Measurements from ENCODE around the gene EGR4.

Gene EGR4

DNA sequence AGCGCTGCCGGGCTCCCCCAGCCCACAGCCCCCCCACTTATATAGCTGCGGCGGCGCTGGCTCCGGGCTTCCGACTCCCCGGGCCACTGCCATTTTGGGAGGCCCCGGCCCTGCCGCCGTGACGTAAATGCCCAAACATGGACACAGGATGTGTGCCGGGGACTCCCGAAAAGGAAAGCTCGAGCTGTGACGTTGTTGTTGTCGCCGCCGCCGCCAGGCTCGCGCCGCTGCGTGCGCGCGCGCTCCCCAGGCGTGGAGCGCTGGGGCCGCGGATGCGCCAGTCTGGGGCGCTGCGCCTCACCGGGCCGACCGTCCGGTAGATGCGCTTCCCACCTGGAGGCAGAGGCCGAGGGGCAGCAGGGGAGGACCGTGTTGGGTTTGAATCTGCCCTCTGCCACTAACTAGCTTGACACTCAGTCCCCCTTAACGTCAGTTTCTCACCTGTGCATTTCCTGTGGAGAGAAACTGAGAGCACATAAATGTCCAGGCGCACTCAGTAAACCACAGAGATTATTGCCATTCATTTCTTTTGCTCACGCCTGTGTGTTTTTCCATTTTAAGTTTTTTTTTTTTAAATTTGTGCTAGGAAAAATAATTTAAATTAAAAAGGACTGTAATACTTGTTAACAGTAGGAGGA is at the start of gene EGR4:
TSS of gene EGR4 (minus strand) at position 15 of the 638 bp plus-strand sequence. CDS start 231 bp downstream, outside the sequence.
- peak; percentile 70 to 80 for DNase-seq (ENCODE audit: low read depth in 1 of 2, low spot score in 1 of 2)

DNA sequence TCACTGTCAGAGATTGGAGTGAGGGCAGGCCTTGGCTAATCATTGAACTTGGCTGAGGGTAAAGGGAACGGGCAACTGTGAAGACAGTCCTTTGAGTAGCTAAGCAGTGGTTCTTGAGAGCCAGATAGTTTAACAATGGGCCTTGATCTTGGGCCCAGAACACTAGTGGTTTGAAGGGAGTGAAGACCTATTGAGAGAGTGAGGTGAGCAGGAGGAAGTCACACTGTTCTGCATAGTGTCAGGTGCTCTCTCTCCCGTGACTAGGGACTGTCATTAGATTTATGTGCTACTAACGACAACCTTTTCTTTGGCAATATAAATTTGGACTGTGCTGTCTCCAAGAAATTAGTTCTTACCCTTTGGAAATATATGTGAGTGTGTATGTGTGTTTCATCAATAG is 47.7 kb upstream of the EGR4 start:
- no peak for DNase-seq (ENCODE audit: low read depth in 1 of 2, low spot score in 1 of 2)

DNA sequence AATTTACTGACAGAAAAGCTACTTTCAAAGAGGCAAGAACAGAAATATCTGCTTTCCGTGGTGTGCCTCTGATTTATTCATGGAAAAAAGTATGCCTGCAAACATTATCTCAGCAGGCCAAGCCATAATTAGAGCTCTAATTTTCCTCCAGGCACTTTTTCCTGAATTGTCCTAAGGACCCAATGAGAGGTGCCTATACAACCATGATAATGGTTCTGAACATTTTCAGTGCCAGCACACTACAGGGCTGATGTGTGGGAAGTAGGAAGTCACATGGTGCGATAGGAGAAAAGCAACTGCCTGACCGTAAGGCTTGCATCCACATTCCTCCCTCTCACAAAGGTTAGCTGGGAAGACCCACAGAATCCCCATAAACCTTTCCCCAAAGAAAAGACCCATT is 45.9 kb upstream of the EGR4 start:
- DNase-seq (ENCODE audit: low read depth in 1 of 2, low spot score in 1 of 2), result no peak

DNA sequence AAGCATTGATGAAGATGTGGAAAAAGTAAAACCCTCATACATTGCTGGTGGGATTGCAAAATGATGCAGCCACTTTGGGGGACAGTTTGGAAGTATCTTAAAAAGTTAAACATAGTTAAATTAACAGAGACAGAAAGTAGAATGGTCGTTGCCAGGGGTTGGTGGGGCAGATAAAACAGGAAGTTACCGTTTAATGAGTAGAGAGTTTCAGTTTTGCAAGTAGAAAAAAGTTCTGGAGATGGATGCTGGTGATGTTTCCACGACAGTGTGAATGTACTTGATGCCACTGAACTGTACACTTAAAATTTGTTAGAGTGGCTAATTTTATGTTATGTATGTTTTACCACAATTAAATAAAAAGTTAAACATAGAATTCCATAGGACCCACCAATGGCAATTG is 44.5 kb upstream of the EGR4 start:
- DNase-seq (ENCODE audit: low read depth in 1 of 2, low spot score in 1 of 2), result no peak

DNA sequence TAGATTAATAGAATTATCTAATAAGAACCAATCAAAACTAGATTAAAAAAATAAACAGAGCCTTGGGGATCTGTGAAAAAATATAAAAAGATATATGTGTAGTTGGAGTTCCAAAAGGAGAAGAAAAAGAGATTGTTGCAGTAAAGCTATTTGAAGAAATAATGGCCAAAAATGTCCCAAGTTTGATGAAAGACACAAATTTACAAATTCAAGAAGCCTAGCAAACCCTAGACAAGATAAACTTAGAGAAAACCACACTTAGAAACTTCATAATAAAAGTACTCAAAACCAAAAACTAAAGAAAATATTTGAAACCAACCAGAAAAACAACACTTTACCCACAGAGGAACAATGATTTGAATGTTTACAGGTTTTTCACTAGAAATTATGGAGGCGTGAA is 41.3 kb upstream of the EGR4 start:
- DNase-seq (ENCODE audit: low read depth in 1 of 2, low spot score in 1 of 2), result no peak

DNA sequence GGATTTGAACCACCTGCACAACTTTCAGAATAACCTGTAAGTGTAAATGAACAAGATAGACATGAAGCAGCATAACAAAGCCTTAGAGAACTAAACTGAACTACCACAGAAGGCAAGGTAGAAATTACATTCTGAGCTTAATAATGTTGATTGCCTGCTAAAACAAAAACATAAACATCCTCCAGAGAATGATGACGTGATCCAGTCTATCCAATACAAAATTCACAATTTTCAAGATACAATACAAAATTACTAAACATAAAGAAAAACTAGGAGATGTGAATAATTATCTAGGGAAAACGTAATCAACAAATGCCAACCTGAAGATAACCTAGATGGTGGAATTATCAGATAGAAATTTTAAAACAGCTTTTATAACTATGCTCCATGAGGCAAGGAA is 40.7 kb upstream of the EGR4 start:
- no peak for DNase-seq (ENCODE audit: low read depth in 1 of 2, low spot score in 1 of 2)

DNA sequence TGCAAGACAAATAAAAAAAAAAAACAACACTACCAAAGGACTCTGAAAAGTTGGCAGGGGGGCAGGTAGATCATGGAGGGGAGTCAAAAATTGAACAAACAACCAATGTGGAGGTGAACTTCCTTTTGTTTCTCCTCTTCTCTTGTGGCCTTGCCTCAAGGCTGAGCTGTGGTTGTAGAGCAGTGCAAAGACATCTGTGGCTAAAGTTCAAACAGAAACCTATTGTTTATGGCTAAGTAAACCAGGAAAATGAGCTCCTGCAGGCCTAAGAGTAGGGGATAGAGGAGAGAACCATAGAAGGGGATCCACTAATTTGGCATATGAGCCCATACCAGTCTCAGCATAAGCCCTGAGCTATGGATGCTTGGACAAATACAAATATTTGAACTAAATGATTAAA is 40.2 kb upstream of the EGR4 start:
- no peak for DNase-seq (ENCODE audit: low read depth in 1 of 2, low spot score in 1 of 2)

DNA sequence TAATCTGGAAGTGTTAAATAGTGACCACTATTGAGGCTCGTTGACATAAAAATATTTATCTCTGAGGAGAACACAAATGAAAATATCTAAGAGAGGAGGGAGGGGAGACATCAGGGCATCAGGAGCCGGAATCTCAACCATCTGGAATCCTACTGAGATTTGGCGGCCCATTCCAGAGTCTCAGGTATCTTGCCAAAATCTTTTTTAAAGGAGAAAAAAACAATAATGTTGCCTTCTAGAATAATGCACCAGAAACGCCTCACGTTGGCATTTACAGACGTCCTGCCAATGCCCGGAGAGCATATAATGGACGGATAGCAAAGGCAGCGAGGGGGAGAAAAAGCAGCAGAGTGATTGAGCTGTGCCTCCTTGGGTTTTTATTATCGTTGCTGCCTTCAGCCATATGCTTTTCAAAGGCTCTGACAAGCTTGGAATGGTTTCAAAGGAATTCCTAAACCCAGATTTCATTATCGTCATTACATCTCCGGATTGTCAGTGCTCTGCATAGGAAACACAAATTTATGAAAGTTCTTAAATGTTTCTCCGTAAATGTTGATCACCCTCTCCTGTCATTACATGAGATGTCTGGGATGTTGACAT is 30.9 kb upstream of the EGR4 start:
- DNase-seq (ENCODE audit: low read depth in 1 of 2, low spot score in 1 of 2), result no peak

DNA sequence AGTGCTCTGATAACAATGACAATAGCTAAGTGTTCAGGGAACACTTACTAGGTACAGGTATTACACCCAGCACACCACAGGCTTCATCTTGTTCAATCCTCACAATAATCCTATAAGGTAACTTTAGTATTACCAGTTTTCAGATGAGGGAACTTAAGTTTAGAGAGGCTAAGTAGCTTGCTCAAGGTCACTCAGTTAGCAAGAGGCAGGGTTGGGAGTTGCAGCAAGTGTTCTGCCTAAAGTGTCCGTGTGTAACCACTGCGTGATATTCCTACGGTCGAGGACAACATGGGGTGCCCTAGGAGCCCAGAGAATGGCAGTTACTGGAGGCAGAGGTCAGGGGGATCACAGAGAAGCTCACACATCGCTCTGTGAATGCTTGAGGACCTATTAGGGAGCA is 30.2 kb upstream of the EGR4 start:
- DNase-seq (ENCODE audit: low read depth in 1 of 2, low spot score in 1 of 2), result no peak

DNA sequence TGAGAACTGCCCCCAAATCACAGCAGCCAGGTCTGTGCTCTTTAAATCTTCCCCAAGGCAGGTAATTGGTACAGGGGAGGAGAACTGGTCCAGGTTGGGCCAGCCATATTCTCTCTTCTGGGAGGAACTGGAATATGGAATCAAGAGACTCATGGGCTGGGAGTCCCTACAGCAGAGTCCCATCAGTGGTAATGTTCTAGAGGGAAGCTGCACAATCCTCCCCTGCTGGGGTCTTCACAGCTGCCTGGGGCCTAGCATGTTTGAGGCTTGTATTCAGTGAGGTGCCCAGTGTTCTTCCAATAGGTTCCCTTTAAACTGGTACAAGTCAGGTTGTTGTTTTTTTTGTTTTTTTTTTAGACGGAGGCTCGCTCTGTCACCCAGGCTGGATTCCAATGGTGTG is 21.1 kb upstream of the EGR4 start:
- DNase-seq (ENCODE audit: low read depth in 1 of 2, low spot score in 1 of 2), result no peak

DNA sequence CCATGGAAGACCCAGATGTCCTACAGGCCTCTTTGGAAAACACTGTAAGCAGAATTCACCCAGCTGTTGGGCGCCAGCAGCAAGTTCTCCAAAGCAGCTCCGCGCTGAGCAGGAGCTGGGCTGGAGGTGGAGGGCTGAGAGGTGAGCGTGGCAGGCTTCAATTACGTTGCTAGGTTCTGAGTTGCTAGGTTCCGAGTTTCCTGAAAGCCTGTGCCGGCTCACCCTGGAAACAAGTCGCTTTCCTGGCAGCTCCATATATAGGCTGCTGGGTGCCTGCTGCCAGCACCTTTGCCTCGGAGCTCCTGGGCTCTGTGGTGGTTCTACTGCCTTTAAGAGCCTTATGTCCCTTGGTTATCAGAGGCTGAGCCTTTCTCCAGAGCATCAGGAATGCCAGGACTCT is 14.4 kb upstream of the EGR4 start:
- no peak for DNase-seq (ENCODE audit: low read depth in 1 of 2, low spot score in 1 of 2)

DNA sequence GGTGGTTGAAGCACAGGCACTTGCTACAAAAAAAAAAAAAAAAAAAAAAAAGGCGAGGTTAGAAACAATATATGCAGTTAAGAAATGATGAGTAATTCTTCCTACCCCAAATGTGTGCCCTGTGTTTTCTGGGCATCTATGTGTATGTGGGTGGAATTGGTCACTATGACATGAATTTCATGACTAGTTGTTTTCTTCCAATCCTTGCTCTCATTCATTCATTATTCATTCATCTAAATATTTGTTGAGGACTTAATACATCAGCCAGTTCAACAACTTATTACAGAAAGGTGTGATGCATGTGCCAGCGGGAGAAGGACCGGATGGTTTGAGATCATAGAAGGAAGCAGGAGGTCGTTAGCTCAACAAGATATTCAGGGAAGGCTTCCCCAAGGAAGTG is 8.3 kb upstream of the EGR4 start:
- DNase-seq (ENCODE audit: low read depth in 1 of 2, low spot score in 1 of 2), result no peak

DNA sequence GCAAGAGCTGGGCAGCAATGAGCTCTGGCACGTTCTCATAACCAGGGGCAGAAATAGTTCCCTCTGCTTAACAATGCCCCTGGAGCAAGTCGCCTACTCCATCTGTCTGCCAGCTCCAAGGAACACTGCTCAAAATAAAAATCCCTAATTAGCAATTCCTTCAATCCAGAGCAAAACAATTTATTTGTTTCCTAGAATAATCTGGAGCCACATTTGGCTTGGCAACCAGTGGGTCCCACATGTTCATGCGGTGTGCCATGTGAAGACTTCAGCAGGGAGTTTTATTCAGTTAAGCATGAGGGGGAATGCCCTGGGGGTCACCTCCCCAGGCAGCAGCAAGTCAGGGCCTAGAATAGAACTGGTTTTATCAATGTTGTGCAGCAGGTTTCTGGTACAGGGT is 7.6 kb upstream of the EGR4 start:
- no peak for DNase-seq (ENCODE audit: low read depth in 1 of 2, low spot score in 1 of 2)

DNA sequence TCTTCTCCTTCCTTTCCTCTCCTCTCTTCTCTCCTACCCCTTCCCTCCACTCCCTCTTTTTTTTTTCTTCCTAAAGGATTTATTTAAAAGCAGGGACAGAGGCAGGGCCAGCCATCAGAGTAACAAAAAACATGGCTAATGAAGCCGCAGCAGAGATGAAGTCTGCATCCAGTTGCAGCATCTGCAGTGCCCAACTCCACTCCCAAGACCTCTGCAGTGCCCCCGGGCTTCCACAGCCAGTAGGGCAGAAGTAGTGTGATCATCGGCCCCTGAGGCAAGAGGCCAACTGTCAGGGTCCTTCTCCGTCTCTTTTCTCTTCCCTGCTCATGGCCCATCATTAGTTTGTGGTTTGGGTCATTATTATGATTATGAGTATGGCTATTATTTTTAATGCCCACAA is 4.2 kb upstream of the EGR4 start:
- no peak for DNase-seq (ENCODE audit: low read depth in 1 of 2, low spot score in 1 of 2)

DNA sequence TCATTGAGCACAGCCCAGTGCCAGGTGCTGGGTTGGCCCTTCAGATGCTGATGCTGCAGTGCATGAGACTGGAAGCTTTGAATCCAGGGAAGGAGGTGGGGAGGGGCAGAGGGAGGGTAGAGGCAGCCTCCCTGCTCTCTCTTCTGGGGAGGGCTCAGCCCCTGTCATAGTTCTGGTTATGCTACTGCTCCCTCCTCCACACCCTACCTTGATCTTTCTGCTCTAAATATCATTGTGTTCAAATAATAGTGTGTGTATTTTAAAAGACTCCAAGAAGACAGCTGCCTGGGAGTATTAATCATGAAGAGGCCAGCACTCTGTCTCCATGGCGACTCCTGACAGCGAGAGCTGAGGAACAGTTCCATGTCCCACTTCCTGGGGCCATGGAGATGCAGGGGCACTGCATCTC is 3.8 kb upstream of the EGR4 start:
- DNase-seq (ENCODE audit: low read depth in 1 of 2, low spot score in 1 of 2), result no peak

DNA sequence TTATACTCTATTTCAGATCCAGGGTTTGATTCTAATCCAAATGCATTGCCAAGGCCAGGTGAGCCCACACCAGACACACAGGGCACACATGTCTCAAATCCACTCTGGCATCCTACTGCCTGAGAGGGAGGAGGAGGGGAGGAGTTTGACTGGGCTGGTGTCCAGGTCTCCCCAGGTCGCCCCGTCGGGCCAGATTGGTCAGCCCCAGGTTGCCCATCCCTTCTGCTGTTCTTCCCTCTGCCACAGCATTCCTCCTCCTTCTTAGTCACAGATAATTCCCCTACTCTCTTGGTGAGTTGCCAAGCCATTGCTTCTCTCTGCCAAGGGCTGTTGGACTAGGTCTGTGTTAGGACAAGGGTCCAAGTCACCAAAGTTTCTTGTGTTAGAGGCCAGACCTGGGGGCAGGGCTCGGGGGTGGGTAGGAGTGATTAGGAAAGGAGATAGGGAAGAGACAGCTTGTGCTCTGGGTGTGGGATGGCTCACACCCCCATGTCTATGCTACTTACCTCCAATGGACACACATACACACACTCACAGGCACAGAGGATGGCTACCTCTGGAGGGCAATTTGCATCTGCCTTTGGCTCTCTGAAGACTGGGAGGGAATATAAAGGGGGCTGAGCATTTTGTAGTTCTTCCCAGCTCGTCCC is 2.5 kb upstream of the EGR4 start:
- no peak for DNase-seq (ENCODE audit: low read depth in 1 of 2, low spot score in 1 of 2)

DNA sequence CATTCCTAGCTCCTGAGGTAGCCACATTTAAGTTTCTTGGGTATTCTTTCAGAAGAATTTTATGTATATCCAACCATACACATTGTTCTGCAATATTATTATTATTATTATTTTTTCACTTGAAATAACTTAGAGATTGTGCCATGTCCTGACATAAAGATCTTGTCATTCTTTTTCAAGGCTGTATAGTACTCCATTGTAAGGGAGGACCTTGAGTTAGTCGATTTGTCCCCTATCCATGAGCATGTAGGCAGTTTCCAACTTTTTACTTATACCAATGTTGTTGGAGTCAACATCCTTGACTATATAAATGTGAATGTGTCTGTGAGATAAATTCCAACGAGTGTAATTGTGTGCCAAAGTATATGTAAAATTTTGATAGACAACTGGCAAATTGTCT is 891 bp upstream of the EGR4 start:
- DNase-seq (ENCODE audit: low read depth in 1 of 2, low spot score in 1 of 2), result no peak

DNA sequence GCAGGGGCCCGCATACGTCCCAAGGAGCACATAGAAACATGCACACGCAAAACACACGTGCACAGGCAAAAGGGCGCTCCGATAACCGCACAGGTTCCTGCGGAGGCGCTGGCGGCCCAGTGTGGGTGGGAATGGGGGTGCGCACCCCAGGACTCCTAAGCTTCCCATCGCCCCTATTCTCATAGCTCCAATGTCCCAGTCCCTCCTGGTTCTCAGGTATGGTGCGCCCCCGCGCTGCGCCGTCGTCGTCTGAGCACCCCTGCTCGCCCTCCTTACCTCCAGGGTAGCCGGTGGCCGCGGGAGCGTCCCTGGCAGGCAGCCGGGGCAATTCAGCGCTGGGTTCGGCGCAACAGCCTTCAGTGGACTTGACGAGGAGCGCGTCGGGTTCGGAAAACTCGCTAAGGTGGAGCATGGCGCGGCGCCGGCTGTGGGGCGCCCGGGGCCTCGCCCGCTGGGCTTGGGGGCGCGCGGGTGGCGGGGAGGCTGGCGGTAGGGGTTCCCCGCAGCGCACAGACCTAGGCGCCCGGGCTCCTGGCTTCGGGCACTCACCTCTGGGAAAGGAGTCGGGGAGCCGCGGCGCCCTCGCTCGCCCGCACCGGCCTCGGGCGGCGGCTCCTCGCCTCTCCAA is 328 bp downstream of the EGR4 start:
- DNase-seq (ENCODE audit: low read depth in 1 of 2, low spot score in 1 of 2), result no peak

DNA sequence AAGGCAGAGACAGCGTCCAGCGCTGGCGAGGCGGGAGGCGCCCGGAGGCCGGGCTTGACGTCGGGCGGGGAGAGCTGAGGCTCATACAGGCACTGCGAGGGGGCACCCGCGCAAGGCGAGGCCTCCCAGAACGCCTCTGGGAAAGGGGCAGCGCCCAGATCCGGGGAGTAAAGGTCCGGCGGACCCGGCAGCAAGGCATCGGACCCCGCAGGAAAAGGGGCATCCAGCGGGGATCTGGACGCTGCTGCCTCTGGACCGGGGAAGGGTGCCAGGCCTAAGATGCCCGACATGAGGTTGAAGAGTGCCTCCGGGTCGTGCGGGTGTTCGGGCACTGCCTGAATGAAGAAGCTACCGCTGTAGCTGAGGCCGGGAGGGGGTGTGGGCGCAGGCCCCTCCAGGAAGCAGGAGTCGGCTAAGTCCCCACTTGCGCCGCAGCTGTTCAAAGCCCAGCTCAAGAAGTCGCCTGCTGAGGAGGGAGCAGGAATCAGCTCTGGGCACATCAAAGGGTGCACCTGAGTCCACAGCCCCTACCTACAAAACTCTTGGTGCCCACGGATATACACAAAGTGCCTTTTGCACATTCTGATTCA is 937 bp downstream of the EGR4 start:
- DNase-seq (ENCODE audit: low read depth in 1 of 2, low spot score in 1 of 2), result no peak

DNA sequence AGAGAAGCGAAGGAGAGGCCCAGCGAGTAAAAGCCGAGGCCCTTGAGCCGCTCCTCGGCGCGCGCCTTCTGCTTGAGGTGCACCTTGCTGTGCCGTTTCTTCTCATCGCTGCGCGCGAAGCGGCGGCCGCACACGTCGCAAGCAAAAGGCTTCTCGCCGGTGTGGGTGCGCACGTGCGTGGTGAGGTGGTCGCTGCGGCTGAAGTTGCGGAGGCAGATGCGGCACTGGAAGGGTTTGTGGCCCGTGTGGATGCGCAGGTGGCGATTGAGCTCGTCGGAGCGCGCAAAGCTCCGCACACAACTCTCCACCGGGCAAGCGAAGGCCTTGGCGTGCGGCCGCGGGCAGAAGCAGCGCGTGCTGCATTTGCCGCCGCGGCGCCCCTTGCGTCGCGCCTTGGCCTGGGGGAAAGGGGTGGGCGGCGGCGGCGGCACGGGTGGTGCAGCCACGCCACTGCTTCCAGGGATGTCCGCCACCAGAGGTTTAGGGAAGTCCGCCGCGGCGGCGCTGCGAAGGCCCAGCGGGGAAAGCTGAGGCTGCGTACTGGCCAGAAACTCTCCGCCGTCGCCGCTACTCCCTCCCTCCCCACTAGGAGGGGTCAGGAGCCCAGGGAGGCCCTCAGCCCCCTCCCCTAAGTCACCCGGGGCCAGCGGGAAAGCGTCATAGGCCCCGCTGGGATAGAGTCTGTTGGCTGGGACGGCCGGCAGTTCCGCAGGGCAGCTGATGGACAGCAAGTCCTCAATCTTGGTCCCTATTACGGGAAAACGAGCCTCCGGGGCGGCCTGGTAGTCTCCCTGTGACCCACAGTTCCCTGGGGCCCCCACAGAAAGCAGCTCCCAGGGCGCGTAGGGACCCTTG is 1.7 kb downstream of the EGR4 start:
- DNase-seq (ENCODE audit: low read depth in 1 of 2, low spot score in 1 of 2), result no peak

DNA sequence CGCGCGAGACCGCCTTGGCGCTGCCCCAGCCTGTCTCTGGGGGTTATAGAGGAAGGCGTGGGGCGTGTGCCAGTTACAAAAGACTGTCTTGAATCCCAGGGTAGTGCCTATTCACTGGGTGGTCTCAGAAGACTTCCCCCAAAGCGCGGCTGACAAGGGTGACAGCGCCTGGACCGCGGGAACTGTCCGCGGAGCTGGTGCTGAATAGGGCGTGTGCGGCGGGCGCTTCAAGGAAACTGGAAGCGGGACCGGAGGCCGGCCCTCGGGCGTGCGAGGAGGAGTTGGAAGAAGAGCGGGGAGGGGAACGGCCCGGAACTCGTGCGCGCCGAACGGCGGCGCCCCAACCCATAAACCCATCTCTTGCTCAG is 2.3 kb downstream of the EGR4 start:
- DNase-seq (ENCODE audit: low read depth in 1 of 2, low spot score in 1 of 2), result no peak

All from stimulated activated CD4-positive, alpha-beta T cell treated with anti-CD3 and anti-CD28 coated beads, Interleukin-15, amount 100 ng/mL, for 1 hour (primary cell).